Measurements from ENCODE around the gene PLD1.

The PLD1 gene

DNA sequence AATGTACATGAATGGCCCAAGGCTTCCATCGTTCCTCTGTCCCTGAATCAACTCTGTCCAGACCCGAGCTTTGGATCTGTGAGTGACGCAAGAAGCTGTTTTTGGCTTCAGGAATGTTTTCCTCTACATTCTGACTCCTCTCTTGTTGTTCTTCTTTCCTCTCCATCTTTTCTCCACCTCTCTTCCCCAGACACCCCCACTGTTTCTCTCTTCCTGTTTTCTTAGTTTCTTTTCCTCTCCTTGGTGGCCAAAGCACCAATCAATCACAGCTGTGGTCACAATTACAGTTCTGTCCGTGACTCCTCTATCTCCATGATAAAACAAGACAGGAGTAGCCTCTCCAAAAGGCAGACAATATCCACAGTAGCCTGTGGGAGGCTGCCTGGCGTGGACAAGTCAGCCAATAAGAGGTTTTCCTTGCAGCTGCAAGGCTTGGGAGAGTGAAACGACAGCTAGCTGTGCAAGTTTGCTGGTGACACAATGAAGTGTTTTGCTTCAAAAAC, 28.0 kb upstream of the PLD1 start:
- DNase-seq = no peak

DNA sequence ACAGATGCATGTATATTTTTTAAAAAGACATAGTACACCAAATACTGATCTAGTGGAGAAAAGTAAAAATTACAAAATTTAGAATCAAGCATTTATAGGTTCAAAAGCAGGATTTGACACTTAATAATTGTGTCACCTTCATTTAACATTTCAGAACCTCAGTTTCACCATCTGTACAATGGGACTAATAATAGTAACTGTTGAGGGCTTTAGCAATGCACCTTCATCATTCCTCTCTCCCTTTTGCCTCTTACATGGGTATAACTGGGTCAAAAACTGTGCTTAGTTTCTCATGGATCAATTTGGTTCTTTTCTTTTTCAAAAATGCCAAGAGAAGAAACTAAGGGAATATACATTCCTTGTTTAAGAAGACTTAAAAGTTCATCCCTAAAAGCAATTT, 27.4 kb upstream of the PLD1 start:
- DNase-seq = no peak

DNA sequence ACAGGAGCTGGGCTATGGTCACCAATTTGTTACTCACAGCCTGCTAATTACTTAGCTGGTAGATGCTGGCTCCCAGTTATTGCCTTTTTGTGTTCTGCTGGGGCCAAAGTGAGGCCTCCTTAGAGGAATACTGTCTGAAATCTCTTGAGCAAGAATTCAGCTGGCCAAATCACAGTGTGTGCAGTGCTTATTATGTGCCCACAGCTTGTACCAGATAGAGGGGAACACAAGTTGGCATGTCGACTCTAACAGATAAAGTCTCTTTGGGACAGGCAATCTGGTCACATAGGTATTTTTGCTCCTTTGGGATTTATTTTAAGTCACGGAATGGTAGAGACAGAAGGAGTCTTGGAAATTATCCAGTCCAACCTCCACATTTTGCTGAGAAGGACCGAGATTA, 26.6 kb upstream of the PLD1 start:
- no peak for DNase-seq

DNA sequence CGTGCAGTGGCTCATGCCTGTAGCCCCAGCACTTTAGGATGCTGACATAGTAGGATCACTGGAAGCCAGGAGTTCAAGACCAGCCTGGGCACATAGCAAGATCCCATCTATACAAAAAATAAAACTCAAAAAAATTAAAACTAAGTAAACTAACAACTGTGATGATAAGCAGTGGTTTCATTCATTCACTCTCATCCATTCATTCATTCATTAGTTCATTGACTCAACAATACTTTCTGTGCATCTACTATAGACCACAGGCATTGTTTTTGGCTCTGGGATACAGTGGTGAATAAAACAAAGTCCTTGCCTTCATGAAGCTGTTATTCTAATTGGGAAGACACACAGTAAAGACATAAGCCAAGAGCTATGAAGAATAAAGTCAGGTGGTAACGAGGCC, 25.3 kb upstream of the PLD1 start:
- no peak for DNase-seq

DNA sequence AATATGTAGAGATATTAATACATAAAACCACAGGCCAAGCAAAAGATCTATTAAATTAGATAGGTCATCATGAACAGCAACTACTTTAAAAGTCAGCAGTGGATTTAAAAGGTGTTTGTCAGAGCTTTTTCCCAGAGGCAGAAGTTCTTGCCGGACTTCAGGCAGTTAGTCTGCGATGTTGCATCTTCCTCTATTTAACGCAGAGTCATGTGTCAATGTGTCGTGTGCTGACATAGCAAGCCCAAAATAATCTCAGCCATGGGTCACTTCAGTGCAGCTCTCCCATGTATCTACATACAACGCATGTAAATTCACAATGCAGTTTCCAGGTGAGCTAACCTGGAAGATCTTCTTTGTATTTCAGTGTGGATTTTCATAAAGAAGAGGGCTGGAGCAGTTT, 24.8 kb upstream of the PLD1 start:
- no peak for DNase-seq

DNA sequence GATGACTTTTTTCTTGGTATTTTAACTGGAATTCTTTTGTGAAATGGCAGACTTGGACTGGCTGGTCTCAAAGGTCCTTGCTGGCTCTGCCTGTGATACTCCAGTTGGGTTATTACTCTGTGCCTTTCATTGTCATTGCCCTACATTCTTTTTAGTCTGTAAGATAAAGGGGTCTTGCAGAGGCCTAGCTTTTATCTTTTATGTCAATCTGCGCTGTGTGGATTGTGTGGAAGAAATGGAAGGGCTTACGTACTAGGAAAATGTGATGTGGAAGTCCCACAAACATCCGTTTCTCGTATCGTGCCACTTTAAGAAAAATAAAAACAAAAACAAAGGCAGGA, 24.1 kb upstream of the PLD1 start:
- no peak for DNase-seq

DNA sequence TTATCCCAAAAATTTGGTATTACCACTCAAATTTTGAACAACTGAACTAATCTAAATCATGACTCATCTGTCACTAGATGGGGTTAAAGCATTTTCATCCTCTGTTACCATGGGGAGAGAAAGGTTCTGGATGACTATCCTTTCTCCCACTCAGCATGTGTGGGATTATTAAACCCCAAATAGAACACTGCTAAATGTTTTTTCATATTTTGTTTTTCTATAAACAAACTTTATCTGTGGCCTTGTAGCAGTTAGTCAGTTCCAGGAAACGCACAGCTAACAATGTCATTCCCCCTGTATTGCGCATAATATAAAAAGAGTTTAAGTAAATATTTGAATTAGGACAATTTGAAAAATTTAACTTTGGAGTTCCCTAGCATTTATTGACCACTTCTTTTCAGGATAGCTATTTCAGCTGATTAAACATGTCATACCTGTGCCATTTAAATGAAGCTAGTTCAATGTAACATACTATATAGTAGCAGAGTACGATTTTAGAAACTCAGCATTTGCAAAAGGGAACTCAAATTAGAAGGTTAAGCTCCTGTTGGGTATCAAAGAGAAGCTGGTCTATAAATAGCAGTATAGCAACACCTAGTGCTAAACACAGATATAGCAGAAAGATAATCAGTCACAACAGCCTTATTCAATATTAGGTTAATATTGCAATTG, 23.6 kb upstream of the PLD1 start:
- peak in 1 of 2 experiments; percentile 70 for DNase-seq

DNA sequence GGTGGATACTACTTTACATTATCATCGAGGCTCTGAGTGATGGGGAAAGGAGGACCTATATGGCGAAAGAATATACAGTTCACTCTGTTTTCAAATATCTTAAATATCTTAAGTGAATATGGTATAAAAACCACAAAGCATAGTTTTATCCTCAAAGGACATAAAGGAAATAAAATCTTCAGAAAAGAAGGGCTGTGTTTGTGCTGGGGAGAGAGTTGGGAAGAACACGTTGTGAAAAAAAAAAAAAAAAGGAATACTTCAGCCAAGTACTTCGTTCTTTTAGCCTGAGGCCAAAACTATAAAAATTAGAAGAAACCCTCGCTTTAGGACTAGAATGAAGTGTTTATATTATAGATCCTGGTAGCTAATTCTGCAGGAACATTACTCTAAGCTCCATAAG, 22.7 kb upstream of the PLD1 start:
- DNase-seq = no peak

DNA sequence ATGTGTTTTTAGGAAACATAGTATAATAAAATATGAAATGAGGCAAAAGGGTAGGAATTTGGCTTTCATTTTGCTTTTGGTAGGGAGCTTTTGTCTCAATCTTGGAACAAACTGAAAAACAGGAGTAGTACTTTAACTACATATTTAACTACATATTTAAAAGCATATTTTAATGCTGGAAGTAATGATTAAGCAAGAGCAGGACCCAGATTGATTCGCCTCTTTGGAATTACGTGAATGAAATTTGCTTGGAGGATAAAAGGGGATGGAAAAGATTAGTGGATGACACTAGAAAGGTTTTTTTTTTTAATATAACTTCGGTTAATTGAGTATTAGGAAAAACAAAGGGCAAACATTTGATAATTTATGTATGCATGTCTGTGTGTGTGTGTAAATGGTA, 21.7 kb upstream of the PLD1 start:
- DNase-seq = no peak

DNA sequence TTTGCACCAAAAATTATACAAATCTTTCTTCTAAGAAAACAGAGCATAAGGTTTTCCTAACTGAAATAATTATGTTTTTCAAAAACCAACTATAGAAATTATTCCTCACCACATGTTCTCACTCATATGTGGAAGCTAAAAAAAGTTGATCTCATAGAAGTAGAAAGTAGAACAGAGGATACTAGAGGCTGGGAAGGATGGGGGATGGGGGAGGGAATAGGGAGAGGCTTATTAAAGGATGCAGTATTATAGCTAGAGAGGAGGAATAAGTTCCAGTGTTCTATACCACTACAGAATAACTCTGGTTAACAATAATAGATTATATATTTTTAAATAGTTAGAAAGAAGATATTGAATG, 20.2 kb upstream of the PLD1 start:
- DNase-seq = no peak

DNA sequence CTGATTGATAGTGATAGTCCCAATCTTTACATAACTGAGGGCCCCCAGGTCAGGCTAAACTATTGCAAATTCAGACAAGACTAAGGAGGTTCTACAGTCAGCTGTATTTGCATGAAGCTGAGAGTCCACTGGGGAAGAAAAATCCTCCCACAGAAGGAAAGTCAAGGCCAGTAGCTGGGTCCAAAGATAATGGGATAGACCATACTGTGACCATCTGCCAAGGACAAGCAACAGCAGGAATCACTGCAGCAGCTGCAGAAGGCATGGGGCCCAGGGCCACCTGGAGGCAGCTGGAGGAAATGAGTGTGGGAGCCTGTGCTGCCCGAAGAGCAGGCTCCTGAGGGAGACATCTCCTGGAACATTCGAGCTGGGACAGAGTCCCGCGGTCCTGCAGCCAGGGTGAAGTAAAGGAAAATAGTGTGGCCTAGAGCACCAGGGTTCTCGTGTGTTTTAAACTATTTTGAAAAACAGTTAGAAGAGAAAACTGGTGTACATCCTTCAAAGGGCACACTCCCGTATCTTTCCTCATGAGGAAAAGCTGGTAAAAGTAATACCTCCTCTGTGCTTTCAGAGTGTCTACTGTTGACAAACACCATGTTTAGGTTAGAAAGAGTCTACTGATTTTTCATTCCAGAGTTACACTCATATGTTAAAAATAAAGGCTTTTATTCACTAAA, 19.7 kb upstream of the PLD1 start:
- DNase-seq = peak; percentile 85 to 96

DNA sequence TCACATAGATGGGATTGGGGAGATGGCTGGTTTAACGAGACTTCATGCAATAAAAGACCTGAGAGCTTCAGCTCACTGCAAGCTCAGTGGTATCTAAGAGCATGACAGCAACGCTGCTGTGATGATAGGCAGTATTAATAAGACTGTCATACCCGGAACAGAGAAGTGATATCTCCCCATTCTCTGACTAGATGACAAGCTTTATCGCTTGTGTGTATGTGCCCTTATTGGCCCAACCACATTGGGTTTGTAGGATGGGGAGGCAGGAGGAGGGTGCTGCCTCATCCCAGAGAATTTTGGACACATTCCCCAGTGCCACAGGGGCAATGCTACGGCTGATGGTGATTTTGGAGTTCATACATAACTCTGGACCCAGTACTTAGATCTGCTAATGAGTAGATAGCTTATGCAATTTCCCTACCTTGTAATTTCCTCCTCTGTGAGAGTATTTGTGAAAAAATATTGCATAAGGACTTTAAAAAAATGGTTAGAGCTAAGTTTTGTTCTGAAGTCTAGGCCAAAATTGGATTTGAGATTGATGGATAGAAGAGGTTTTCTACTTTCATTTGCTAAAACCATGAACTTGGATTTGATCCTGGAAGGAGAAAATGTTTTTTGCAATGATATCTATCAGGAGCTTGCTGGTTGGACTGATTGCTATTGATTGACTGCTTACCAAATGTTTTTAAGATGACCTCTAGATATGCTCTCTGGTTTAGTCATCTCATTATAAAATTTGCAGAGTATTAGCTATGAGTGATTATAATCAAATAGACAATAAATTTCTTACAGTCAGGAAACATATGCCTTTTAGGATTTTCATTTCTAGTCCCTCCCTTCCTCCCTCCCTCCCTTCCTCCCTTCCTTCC, 18.9 kb upstream of the PLD1 start:
- DNase-seq = no peak

DNA sequence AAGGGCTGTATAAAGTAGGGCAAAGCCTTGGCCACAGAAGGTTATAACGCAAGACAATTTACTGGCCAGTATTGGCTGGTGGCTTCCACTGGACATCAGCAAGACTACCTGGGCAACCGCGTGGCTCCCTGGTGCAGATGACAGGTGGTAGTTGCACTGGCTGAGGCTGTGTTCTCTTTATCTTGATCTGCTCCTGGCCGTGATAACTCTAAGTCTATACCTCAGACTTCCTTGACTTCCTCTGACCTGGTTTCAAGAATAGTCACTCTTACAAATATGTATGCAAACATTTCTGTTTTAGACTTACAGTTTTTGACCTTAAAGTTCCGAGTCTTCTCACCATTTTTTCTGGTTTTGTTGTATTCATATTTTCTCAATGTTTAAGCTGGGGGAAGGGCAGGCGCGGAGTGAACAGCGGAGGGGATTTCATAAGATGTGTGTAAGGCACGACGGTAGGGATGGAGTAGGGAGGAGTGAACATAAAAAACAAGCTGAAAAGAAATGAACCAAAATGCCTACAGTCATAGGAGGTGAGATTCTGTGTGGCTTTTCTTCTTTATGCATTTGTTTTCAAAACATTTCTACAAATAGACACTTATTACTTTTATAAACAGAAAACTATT, 17.7 kb upstream of the PLD1 start:
- no peak for DNase-seq

DNA sequence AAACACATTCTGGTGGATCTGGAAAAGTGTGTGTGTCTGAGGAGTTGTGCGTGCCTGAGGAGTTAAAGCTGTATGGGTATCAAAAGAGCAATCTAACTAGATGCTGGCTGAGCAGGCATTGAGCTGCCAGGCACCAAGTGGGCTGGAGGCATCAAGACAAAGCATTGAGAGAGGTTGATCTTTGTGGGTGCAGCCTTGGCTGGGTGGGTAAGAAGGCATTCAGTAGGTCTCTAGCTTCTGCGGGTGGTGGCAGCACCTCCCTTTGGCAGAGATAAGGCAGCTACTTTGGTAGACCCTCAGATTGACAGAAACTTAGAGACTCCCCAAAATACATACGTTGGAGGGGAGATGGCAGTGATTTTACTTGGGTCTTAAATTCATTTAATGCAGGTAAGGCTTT, 17.1 kb upstream of the PLD1 start:
- no peak for DNase-seq

DNA sequence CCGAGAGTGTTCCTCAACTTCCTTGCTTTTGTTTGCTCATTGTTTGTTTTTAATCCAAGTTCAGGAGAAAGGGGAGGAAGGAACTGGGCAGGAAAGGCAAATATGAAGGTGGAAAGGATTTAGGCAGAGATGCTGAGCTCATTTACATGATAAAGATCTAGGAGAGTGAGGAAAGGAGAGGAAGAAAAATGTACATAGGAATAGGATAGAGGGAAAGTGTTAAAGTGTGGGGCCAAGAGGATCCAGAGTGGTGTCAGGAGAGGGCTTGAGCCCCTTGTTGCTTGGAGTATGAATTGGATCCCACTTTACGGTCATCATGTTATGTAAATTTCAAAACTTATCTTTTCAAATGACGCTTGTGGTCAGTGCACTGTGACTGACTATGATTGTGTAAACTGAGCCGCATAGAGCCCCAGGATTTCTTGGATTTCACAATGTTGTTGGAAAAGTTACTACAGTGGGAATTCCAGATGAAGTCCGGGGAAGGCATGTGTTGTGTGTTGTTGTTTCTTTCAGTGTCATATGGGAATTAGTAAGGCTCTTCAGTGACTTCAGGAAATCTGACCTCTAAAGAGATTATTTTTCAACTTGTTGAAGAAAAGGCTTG, 15.0 kb upstream of the PLD1 start:
- DNase-seq = no peak

DNA sequence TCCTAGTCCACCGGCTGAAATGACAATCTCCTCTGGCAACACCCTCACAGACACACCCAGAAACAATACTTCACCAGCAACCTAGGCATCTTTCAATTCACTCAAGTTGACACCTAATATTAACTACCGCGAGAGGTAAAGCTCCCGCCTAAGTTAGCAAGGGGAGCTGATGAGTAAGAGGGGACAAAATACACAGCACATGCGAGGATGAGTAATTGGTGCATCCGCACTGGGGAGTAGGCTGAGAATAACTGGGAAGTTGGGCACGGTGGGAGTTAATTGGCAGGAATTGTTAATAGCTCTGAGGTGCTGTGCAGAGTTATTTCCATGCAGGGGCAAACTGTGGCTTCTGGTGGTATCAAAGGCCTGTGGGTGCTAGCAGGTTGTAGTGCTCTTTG, 14.5 kb upstream of the PLD1 start:
- no peak for DNase-seq

DNA sequence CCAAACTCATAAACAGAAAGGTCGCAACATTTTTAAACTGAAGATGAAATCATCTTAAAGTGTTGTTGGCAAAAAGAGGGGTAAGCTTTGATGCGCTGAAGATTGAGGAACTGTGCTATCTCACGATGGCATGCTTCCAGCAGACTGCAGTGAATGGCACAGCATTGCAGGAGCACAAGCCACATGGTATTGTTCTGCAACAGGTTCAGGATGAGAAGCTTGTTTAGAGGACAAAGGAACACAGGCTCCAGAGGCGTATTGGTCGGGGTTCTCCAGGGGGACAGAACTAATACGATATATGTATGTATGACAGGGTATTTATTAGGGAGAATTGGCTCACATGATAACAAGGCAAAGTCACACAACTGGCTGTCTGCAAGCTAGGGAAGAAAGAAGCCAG, 13.8 kb upstream of the PLD1 start:
- DNase-seq = no peak

DNA sequence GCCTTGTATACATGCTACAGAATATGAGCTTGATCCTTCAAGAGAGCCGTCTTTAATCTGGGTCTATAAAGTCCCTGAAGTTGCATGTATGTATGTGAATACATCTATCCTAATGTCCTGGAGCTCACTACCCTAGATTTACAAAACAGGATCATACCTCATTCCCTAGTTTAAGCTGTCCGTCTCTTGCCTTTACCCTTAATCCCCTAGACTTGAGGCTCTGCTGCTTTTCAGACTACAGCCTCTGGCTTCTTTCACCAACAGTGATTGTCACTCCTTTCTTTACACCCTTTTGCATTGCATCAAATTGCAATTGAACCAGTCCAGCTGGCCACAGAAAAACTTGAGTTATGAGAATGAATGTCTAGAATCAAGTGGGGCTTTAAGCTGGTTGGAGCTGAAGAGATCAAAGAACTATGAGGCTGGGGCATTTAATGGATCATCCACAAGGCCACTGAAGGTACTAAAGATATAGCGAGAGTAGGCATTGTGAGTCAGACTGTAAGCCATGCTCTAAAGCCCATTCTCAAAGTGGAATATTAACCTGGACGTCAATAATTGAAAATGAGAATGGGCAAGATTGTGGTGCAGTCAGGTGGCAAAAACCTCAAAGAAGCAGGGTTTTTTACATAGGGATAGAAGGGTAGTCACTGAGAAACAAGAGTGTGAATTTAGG, 12.3 kb upstream of the PLD1 start:
- no peak for DNase-seq

DNA sequence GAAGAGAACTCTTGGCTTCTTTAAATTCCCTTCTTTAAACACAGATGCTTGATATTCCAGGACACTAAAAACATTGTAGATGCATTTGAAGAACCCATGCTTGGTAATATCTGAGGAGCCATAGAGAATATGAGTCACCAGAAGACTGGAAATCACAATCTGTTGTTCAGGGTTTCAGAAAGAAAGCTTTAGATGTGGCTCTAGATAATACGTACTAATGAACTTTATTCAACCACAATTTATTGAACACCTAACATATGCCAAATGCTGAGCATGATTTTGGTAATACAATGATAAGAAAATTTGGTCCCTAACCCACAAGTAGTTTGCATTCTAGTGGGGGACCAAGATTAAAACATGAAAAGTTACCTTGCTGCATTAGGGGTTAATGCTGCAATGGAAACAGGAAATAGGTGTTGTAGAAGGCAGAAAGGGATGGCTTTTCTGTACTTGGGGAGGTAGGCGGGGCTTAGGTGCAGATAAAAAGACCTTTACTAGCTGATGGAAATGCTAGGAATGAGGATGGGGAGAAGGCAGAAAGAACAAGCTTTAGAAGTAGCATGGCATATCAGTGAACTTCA, 11.6 kb upstream of the PLD1 start:
- DNase-seq = no peak

DNA sequence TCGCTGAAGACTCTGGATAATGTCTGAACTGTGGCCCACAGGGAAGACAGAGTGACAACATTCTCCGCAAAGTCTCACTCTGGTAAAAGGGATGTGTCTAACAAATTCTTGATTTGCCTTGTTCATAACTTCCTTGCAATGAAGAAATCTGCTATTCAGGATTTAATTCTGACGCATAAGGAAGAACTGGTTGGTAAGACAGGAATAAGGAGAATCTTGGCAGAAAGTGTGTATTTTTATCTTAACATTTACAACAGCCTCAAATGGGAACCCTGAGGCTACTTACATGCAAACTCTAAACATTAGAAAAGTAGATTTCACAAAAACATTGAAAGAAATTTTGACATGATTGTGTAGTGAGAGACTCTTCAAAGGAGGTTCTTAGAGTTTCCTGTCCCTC, 10.8 kb upstream of the PLD1 start:
- no peak for DNase-seq

DNA sequence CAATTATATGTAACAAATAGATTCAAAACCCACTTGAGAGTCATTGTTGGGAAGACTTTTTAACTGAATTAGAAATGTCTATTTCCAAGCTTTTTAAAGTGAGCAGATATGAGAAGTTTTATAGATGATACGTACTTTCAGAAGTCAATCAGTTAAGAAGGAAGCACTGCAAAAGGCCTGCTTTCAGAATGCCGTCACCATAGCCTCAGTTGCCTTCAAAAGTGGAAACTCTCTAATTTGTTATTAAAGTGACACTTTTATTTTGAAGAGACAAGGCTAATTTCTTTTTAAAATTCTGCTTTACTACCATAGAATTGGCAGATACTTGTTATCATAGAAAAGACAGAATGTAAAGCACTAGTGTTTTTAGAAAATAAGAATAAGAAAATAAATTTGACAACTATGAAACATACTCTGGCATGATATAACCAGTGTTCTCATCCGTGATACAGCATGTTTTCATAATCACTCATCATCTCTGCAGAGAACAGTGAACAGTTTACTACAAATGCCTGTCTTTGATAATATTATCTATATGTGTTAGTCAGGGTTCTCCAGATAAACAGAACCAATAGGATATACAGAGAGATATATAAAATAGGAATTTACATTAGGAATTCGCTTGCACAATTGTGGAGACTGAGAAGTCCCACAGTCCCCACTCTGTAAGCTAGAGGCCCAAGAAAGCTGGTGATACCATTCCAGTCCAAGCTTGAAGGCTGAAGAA, 7.0 kb upstream of the PLD1 start:
- DNase-seq = no peak
